Measurements from ENCODE around the gene KAZN.

The KAZN gene

GRCh38 chr1:14817223-14818170, 219.0 kb downstream of the KAZN start:
- no peak for DNase-seq (ENCODE audit: low read depth in 3 of 3, low spot score in 1 of 3)

- DNase-seq (ENCODE audit: low read depth in 3 of 3, low spot score in 1 of 3), result no peak
These were observed 222.0 kb downstream of the KAZN start for GRCh38 chr1:14820295-14821085.

- no peak for DNase-seq (ENCODE audit: low read depth in 3 of 3, low spot score in 1 of 3)
These were observed 224.0 kb downstream of the KAZN start for GRCh38 chr1:14822493-14822892.

GRCh38 chr1:14822996-14823395, 224.5 kb downstream of the KAZN start:
- DNase-seq (ENCODE audit: low read depth in 3 of 3, low spot score in 1 of 3), result no peak

GRCh38 chr1:14824314-14824915, 225.9 kb downstream of the KAZN start:
- DNase-seq (ENCODE audit: low read depth in 3 of 3, low spot score in 1 of 3), result no peak

- DNase-seq (ENCODE audit: low read depth in 3 of 3, low spot score in 1 of 3), result no peak
These were observed 226.9 kb downstream of the KAZN start for GRCh38 chr1:14825396-14825795.

GRCh38 chr1:14826172-14826636, 227.7 kb downstream of the KAZN start:
- DNase-seq (ENCODE audit: low read depth in 3 of 3, low spot score in 1 of 3), result no peak

- DNase-seq (ENCODE audit: low read depth in 3 of 3, low spot score in 1 of 3), result no peak
These were observed 228.3 kb downstream of the KAZN start for GRCh38 chr1:14826731-14827326.

- no peak for DNase-seq (ENCODE audit: low read depth in 3 of 3, low spot score in 1 of 3)
These were observed 229.4 kb downstream of the KAZN start for GRCh38 chr1:14827870-14828269.

- DNase-seq (ENCODE audit: low read depth in 3 of 3, low spot score in 1 of 3), result no peak
These were observed 230.2 kb downstream of the KAZN start for GRCh38 chr1:14828665-14829064.

- no peak for DNase-seq (ENCODE audit: low read depth in 3 of 3, low spot score in 1 of 3)
These were observed 237.2 kb downstream of the KAZN start for GRCh38 chr1:14835725-14836124.

- no peak for DNase-seq (ENCODE audit: low read depth in 3 of 3, low spot score in 1 of 3)
These were observed 238.1 kb downstream of the KAZN start for GRCh38 chr1:14836426-14837140.

- no peak for DNase-seq (ENCODE audit: low read depth in 3 of 3, low spot score in 1 of 3)
These were observed 241.9 kb downstream of the KAZN start for GRCh38 chr1:14840374-14840773.

- no peak for DNase-seq (ENCODE audit: low read depth in 3 of 3, low spot score in 1 of 3)
These were observed 243.0 kb downstream of the KAZN start for GRCh38 chr1:14841456-14841855.

- DNase-seq (ENCODE audit: low read depth in 3 of 3, low spot score in 1 of 3), result no peak
These were observed 243.5 kb downstream of the KAZN start for GRCh38 chr1:14841951-14842350.

- DNase-seq (ENCODE audit: low read depth in 3 of 3, low spot score in 1 of 3), result no peak
These were observed 243.9 kb downstream of the KAZN start for GRCh38 chr1:14842361-14842760.

- DNase-seq (ENCODE audit: low read depth in 3 of 3, low spot score in 1 of 3), result no peak
These were observed 244.4 kb downstream of the KAZN start for GRCh38 chr1:14842891-14843290.

- no peak for DNase-seq (ENCODE audit: low read depth in 3 of 3, low spot score in 1 of 3)
These were observed 245.0 kb downstream of the KAZN start for GRCh38 chr1:14843525-14843924.

GRCh38 chr1:14844356-14844755, 245.9 kb downstream of the KAZN start:
- no peak for DNase-seq (ENCODE audit: low read depth in 3 of 3, low spot score in 1 of 3)

GRCh38 chr1:14844923-14845617, 246.6 kb downstream of the KAZN start:
- DNase-seq (ENCODE audit: low read depth in 3 of 3, low spot score in 1 of 3), result no peak

Data from stimulated activated CD4-positive, alpha-beta T cell treated with anti-CD3 and anti-CD28 coated beads, TNF-alpha, amount 100 ng/mL, for 1 hour (primary cell).